HCT116 (cell line): ENCODE results near the gene ZCCHC24. TPM values are rescaled to one million over a fixed set of nuclear protein-coding genes. Genes with fewer than 3 reads are reported as not detected.

Experiments used
- ATAC-seq: fragments of 200-7000 bp; cut with Tn5 transposase; 2 replicates; pipeline ENCODE4 v1.9.1; 2020; ENCODE audit warnings: mild to moderate bottlenecking, moderate library complexity
- BruUV-seq: library from RNA; stranded (reverse); fragments of 400-500 nt; replicated peaks from 2 replicates; lab custom pipeline; 2021; lab: Mats Ljungman, UMichigan
- CTCF ChIA-PET: fragments of 300-600 bp; sonication (Branson Sonifier 250); formaldehyde crosslinking; loops from one replicate; lab custom pipeline; 2021; ENCODE audit warnings: antibody characterized with exemption; lab: Charles Lee
- POLR2A ChIA-PET: fragments of 300-600, 350-600 bp; sonication (Branson Sonifier 250); formaldehyde crosslinking; loops from one replicate; lab custom pipeline; 2021; ENCODE audit warnings: antibody characterized with exemption; lab: Charles Lee
- RAD21 ChIA-PET, 2 experiments: fragments of 300-600 bp; sonication (Branson Sonifier 250); formaldehyde crosslinking; loops; one replicate each; lab custom pipeline; 2023; ENCODE audit warnings: low total read pairs in 2 of 2; ENCODE audit not compliant: uncharacterized antibody in 2 of 2, unreplicated experiment in 2 of 2, low non-redundant PET in 1 of 2; lab: Charles Lee
- DNase-seq: peaks from one replicate; pipeline ENCODE4 v3.0.0-alpha.2; 2010; ENCODE audit warnings: low read depth, low spot score
- H2AFZ ChIP-seq: fragments of 200-600 bp; shearing (Covaris generic), sonication (generic); 2 replicates; pipeline ENCODE4 v1.6.1; 2017; ENCODE audit warnings: low read depth, mixed run types, mixed read lengths, antibody characterized with exemption, low read length; ENCODE audit not compliant: poor library complexity, severe bottlenecking
- H3K27ac ChIP-seq: 2 replicates; pipeline ENCODE4 v1.5.1; 2012; ENCODE audit warnings: low read depth, low read length
- H3K27me3 ChIP-seq: fragments of 200-600 bp; sonication (generic); 2 replicates; pipeline ENCODE4 v1.6.1; 2016; ENCODE audit warnings: mixed run types, low read length, mixed read lengths; ENCODE audit not compliant: insufficient read depth
- H3K36me3 ChIP-seq, 2 experiments: fragments of 200-500 bp in 1 of 2; fragments of 200-600 bp in 1 of 2; sonication (Bioruptor generic) in 1 of 2; sonication (generic) in 1 of 2; 2 replicates each; pipeline versions ENCODE4 v1.5.1 to v1.6.1; 2014 to 2016; ENCODE audit warnings: low read length in 2 of 2, inconsistent platforms in 1 of 2, mixed read lengths in 1 of 2, mixed run types in 1 of 2; ENCODE audit not compliant: insufficient read depth in 2 of 2, control insufficient read depth in 1 of 2
- H3K4me1 ChIP-seq, 2 experiments: fragments of 200-600 bp in 1 of 2; sonication (generic) in 1 of 2; 2 replicates each; pipeline versions ENCODE4 v1.5.1 to v1.6.1; 2012 to 2017; ENCODE audit warnings: low read length in 2 of 2, inconsistent platforms in 1 of 2, mild to moderate bottlenecking in 1 of 2, mixed read lengths in 1 of 2, mixed run types in 1 of 2, moderate library complexity in 1 of 2; ENCODE audit not compliant: insufficient read depth in 2 of 2, control insufficient read depth in 1 of 2
- H3K4me2 ChIP-seq: fragments of 200-600 bp; sonication (generic); 2 replicates; pipeline ENCODE4 v1.6.1; 2017; ENCODE audit warnings: mixed run types, low read length, mixed read lengths
- H3K4me3 ChIP-seq, 2 experiments: fragments of 200-600 bp in 1 of 2; sonication (generic) in 1 of 2; replicated peaks in 1 of 2; 2 replicates each; pipeline ENCODE4 v1.5.1; 2011 to 2016; ENCODE audit warnings: low read length in 2 of 2, control low read depth in 1 of 2, low read depth in 1 of 2, mild to moderate bottlenecking in 1 of 2, mixed read lengths in 1 of 2, mixed run types in 1 of 2
- H3K79me2 ChIP-seq: fragments of 200-600 bp; sonication (generic); 2 replicates; pipeline ENCODE4 v1.6.1; 2017; ENCODE audit warnings: mild to moderate bottlenecking, mixed run types, low read length, moderate library complexity, mixed read lengths; ENCODE audit not compliant: insufficient read depth
- H3K9ac ChIP-seq: fragments of 200-600 bp; sonication (generic); 2 replicates; pipeline ENCODE4 v1.6.1; 2016; ENCODE audit warnings: low read length, mixed read lengths
- H3K9me2 ChIP-seq: fragments of 200-600 bp; sonication (generic), shearing (Covaris generic); 2 replicates; pipeline ENCODE4 v1.6.1; 2017; ENCODE audit warnings: mixed run types, mild to moderate bottlenecking, moderate library complexity; ENCODE audit not compliant: insufficient read depth
- H3K9me3 ChIP-seq, 2 experiments: fragments of 200-500 bp in 1 of 2; fragments of 200-600 bp in 1 of 2; sonication (Bioruptor generic) in 1 of 2; sonication (generic) in 1 of 2; 2 replicates each; pipeline ENCODE4 v1.6.1; 2014 to 2017; ENCODE audit warnings: low read length in 2 of 2, mixed read lengths in 2 of 2, inconsistent platforms in 1 of 2, low read depth in 1 of 2, mild to moderate bottlenecking in 1 of 2, mixed run types in 1 of 2, moderate library complexity in 1 of 2; ENCODE audit not compliant: control insufficient read depth in 1 of 2, insufficient read depth in 1 of 2
- H4K20me1 ChIP-seq: fragments of 200-600 bp; sonication (generic), shearing (Covaris generic); 2 replicates; pipeline ENCODE4 v1.6.1; 2017; ENCODE audit warnings: mixed run types, mild to moderate bottlenecking, moderate library complexity; ENCODE audit not compliant: insufficient read depth
- CBX3 ChIP-seq: IDR thresholded peaks from 2 replicates; pipeline ENCODE4 v1.6.1; 2012; ENCODE audit warnings: low read depth
- EZH2 ChIP-seq: fragments of 200-600 bp; sonication (generic); IDR thresholded peaks from 2 replicates; pipeline ENCODE4 v1.6.1; 2017; ENCODE audit warnings: antibody characterized with exemption, mixed run types
- POLR2AphosphoS5 ChIP-seq: IDR thresholded peaks from 2 replicates; pipeline ENCODE4 v1.6.1; 2011; ENCODE audit warnings: mild to moderate bottlenecking, low read depth, low read length, moderate library complexity
- ZNF274 ChIP-seq: fragments of 200-500 bp; sonication (Bioruptor generic); IDR thresholded peaks from 2 replicates; pipeline ENCODE4 v1.6.1; 2014; ENCODE audit warnings: mild to moderate bottlenecking, low read depth, low read length, inconsistent platforms
- intact Hi-C: fragments of 100-400 bp; cut with micrococcal nuclease; formaldehyde crosslinking; loops from 2 replicates; pipeline ENCODE4 v1.10.0; 2022
- total RNA-seq: library from RNA; stranded (reverse); gene quantifications from one replicate; pipeline ENCODE4 v1.2.1, GENCODE V29; 2021; ENCODE audit not compliant: unreplicated experiment
- TF ChIP-seq, protein P1 (sequence below): IDR thresholded peaks from 2 replicates; pipeline ENCODE4 v1.6.1; 2011; ENCODE audit warnings: mild to moderate bottlenecking, low read length, moderate library complexity; ENCODE audit not compliant: insufficient replicate concordance; ENCODE audit errors: extremely low read depth
- TF ChIP-seq, protein P2 (sequence below): IDR thresholded peaks from 2 replicates; pipeline ENCODE4 v1.6.1; 2012; ENCODE audit warnings: low read depth
- TF ChIP-seq, protein P3 (sequence below), 3 experiments: fragments of 200-600 bp in 1 of 3; sonication (generic) in 1 of 3; IDR thresholded peaks in 2 of 3; conservative IDR thresholded peaks in 1 of 3; 2 replicates each; pipeline ENCODE4 v1.5.1; 2012 to 2017; ENCODE audit warnings: low read depth in 2 of 3, low read length in 2 of 3, antibody characterized with exemption in 1 of 3, borderline replicate concordance in 1 of 3, control low read depth in 1 of 3, mild to moderate bottlenecking in 1 of 3, mixed read lengths in 1 of 3, mixed run types in 1 of 3, moderate library complexity in 1 of 3; ENCODE audit not compliant: insufficient read depth in 1 of 3

Gene ZCCHC24
- total RNA-seq, 1 experiment from 2014 or later: 7.0 TPM

DNA sequence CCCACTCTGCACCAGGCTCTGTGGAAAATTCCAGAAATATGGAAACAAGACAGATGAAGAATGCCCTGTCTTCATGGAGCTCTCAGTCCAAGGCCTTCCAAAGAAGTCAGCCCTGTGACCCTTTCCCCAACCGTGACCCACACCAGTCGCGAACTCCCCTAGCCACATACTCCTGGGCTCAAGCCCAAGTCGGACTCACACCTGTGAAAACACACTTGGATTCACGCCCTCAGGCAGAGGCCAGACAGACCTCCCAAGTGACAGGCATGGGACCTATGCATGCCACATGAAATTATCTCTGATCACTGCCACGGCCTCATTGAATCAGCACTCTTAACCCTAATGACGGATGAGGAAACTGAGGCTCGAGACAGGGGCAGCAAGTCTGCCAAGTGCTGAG is 42.5 kb downstream of the ZCCHC24 start:
- H3K36me3 ChIP-seq: no peaks in the 10 kb centered on the region
- H3K27ac ChIP-seq: no peak overlapping the region
- H3K4me3 ChIP-seq: no peak overlapping the region
- POLR2A ChIA-PET: no interaction called here
- intact Hi-C loops: no loop called here
- ATAC-seq (no peak), DNase-seq (no peak)
- H2AFZ ChIP-seq: no peak overlapping the region
- no TSS peak for BruUV-seq
- H3K79me2 ChIP-seq: no peaks in the 10 kb centered on the region
- H3K9ac ChIP-seq: no peak overlapping the region
- no peak for TF ChIP-seq POLR2AphosphoS5
- TF ChIP-seq, protein P1, sequence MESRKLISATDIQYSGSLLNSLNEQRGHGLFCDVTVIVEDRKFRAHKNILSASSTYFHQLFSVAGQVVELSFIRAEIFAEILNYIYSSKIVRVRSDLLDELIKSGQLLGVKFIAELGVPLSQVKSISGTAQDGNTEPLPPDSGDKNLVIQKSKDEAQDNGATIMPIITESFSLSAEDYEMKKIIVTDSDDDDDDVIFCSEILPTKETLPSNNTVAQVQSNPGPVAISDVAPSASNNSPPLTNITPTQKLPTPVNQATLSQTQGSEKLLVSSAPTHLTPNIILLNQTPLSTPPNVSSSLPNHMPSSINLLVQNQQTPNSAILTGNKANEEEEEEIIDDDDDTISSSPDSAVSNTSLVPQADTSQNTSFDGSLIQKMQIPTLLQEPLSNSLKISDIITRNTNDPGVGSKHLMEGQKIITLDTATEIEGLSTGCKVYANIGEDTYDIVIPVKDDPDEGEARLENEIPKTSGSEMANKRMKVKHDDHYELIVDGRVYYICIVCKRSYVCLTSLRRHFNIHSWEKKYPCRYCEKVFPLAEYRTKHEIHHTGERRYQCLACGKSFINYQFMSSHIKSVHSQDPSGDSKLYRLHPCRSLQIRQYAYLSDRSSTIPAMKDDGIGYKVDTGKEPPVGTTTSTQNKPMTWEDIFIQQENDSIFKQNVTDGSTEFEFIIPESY: no peak
- no peak overlapping the region for H3K4me2 ChIP-seq
- RAD21 ChIA-PET: interaction anchor here in 1 of 2 experiments (0.6 kb wide), 1 partner anchor 791 kb away, joined by 4 read pairs; no protein-coding TSS in a partner anchor
- no peaks in the 10 kb centered on the region for H3K9me2 ChIP-seq
- no peaks in the 10 kb centered on the region for H3K27me3 ChIP-seq
- no peaks in the 10 kb centered on the region for H4K20me1 ChIP-seq
- CTCF ChIA-PET: no interaction called here
- H3K4me1 ChIP-seq: peaks cover 0 to 6% of the 10 kb centered on the region in 2 experiments; a peak in 1 of 4 replicates
- no peaks in the 10 kb centered on the region for H3K9me3 ChIP-seq

DNA sequence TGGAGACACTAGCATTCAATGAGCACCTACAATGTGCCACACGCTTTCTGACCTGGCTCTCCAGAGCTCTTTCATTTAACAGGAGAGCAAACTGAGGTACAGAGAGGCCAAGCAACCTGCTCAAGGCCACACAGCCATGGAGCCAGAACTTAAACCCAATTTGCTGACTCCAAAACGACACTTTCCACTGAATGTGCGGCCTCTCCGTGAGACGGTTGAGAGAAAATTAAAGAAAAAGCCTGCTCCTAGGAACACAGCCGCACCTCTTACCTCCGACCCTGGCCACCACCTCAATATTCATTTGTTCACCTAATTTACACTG is 42.8 kb downstream of the ZCCHC24 start:
- Histone ChIP-seq H3K4me1 (peaks cover 0 to 6% of the 10 kb centered on the region in 2 experiments; a peak in 1 of 4 replicates), H3K4me3 (no peak overlapping the region), H3K9me3 (no peaks in the 10 kb centered on the region), H2AFZ (no peak overlapping the region), H3K27me3 (no peaks in the 10 kb centered on the region), H3K27ac (no peak overlapping the region), H3K9ac (no peak overlapping the region), H3K4me2 (no peak overlapping the region), H4K20me1 (no peaks in the 10 kb centered on the region), H3K36me3 (no peaks in the 10 kb centered on the region), H3K9me2 (no peaks in the 10 kb centered on the region), H3K79me2 (no peaks in the 10 kb centered on the region)
- ChIA-PET RAD21 (interaction anchor here in 1 of 2 experiments (0.6 kb wide), 1 partner anchor 791 kb away, joined by 4 read pairs; no protein-coding TSS in a partner anchor), CTCF (interaction anchor here (2.2 kb wide), 1 partner anchor 85 kb away, joined by 8 read pairs; no protein-coding TSS in a partner anchor), POLR2A (no interaction called here)
- intact Hi-C loops: no loop called here
- TF ChIP-seq, protein P2, sequence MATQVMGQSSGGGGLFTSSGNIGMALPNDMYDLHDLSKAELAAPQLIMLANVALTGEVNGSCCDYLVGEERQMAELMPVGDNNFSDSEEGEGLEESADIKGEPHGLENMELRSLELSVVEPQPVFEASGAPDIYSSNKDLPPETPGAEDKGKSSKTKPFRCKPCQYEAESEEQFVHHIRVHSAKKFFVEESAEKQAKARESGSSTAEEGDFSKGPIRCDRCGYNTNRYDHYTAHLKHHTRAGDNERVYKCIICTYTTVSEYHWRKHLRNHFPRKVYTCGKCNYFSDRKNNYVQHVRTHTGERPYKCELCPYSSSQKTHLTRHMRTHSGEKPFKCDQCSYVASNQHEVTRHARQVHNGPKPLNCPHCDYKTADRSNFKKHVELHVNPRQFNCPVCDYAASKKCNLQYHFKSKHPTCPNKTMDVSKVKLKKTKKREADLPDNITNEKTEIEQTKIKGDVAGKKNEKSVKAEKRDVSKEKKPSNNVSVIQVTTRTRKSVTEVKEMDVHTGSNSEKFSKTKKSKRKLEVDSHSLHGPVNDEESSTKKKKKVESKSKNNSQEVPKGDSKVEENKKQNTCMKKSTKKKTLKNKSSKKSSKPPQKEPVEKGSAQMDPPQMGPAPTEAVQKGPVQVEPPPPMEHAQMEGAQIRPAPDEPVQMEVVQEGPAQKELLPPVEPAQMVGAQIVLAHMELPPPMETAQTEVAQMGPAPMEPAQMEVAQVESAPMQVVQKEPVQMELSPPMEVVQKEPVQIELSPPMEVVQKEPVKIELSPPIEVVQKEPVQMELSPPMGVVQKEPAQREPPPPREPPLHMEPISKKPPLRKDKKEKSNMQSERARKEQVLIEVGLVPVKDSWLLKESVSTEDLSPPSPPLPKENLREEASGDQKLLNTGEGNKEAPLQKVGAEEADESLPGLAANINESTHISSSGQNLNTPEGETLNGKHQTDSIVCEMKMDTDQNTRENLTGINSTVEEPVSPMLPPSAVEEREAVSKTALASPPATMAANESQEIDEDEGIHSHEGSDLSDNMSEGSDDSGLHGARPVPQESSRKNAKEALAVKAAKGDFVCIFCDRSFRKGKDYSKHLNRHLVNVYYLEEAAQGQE: no peak
- TF ChIP-seq CBX3: no peak
- TF ChIP-seq EZH2: no peak
- TF ChIP-seq ZNF274: no peak
- TF ChIP-seq, protein P3, sequence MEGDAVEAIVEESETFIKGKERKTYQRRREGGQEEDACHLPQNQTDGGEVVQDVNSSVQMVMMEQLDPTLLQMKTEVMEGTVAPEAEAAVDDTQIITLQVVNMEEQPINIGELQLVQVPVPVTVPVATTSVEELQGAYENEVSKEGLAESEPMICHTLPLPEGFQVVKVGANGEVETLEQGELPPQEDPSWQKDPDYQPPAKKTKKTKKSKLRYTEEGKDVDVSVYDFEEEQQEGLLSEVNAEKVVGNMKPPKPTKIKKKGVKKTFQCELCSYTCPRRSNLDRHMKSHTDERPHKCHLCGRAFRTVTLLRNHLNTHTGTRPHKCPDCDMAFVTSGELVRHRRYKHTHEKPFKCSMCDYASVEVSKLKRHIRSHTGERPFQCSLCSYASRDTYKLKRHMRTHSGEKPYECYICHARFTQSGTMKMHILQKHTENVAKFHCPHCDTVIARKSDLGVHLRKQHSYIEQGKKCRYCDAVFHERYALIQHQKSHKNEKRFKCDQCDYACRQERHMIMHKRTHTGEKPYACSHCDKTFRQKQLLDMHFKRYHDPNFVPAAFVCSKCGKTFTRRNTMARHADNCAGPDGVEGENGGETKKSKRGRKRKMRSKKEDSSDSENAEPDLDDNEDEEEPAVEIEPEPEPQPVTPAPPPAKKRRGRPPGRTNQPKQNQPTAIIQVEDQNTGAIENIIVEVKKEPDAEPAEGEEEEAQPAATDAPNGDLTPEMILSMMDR (IDR thresholded peaks at IDR 0.05 in 2 of 3, conservative IDR thresholded peaks at IDR 0.05 in 1 of 3; ENCODE audit: borderline replicate concordance in 1 of 3, insufficient read depth in 1 of 3, low read depth in 2 of 3, low read length in 2 of 3): no peak
- BruUV-seq: no TSS peak
- ATAC-seq (no peak), DNase-seq (no peak)
